KG1 (cell line): Measurements from ENCODE around the gene CREB3.
A peak's percentile ranks its signal among the peaks of the same experiment; 100 is the strongest.

Experiments
- DNase-seq: peaks from one replicate; lab custom pipeline; 2025; lab: John Stamatoyannopoulos, UW

CREB3 gene

GRCh38 chr9:35749515-35750255 is 17.2 kb downstream of the CREB3 start:
- no peak for DNase-seq

GRCh38 chr9:35750256-35750531 is 17.7 kb downstream of the CREB3 start:
- DNase-seq = no peak

GRCh38 chr9:35753466-35753865 is 21.0 kb downstream of the CREB3 start:
- no peak for DNase-seq

GRCh38 chr9:35754264-35754663 is 21.8 kb downstream of the CREB3 start, which contains the start of gene MSMP:
TSS of gene MSMP (minus strand) at chr9:35754276. CDS start at chr9:35754129, 147 bp downstream.
- DNase-seq = no peak

GRCh38 chr9:35755071-35755470 is 22.6 kb downstream of the CREB3 start:
- DNase-seq = no peak

- peak; percentile 48 for DNase-seq
Observed at GRCh38 chr9:35756275-35757225, 24.1 kb downstream of the CREB3 start.

- DNase-seq = peak; percentile 51
Observed at GRCh38 chr9:35757226-35757891, 24.9 kb downstream of the CREB3 start.

GRCh38 chr9:35757892-35758275 is 25.4 kb downstream of the CREB3 start:
- no peak for DNase-seq

- DNase-seq = peak; percentile 5
Observed at GRCh38 chr9:35758475-35759050, 26.1 kb downstream of the CREB3 start.

- no peak for DNase-seq
Observed at GRCh38 chr9:35759795-35760194, 27.3 kb downstream of the CREB3 start.

GRCh38 chr9:35760651-35761050 is 28.2 kb downstream of the CREB3 start:
- DNase-seq = no peak

GRCh38 chr9:35763181-35763580 is 30.7 kb downstream of the CREB3 start:
- no peak for DNase-seq

GRCh38 chr9:35763803-35764202 is 31.3 kb downstream of the CREB3 start:
- no peak for DNase-seq

GRCh38 chr9:35766997-35767396 is 34.5 kb downstream of the CREB3 start:
- DNase-seq = no peak

GRCh38 chr9:35767458-35767857 is 35.0 kb downstream of the CREB3 start:
- DNase-seq = no peak

- DNase-seq = no peak
Observed at GRCh38 chr9:35769763-35770162, 37.3 kb downstream of the CREB3 start.

- no peak for DNase-seq
Observed at GRCh38 chr9:35771075-35771433, 38.6 kb downstream of the CREB3 start.

GRCh38 chr9:35771534-35771933 is 39.1 kb downstream of the CREB3 start:
- no peak for DNase-seq

GRCh38 chr9:35771943-35772342 is 39.5 kb downstream of the CREB3 start:
- DNase-seq = no peak

- no peak for DNase-seq
Observed at GRCh38 chr9:35774907-35775635, 42.6 kb downstream of the CREB3 start.

- no peak for DNase-seq
Observed at GRCh38 chr9:35776018-35776417, 43.6 kb downstream of the CREB3 start.

GRCh38 chr9:35778496-35778895 is 46.0 kb downstream of the CREB3 start:
- no peak for DNase-seq
